Superior temporal gyrus (tissue), 1 donor: ENCODE measurements around the gene HOXB3.

Experiments
- DNase-seq: peaks from one replicate; pipeline ENCODE4 v3.0.0-alpha.2; 2016; ENCODE audit errors: extremely low spot score

HOXB3 gene

DNA sequence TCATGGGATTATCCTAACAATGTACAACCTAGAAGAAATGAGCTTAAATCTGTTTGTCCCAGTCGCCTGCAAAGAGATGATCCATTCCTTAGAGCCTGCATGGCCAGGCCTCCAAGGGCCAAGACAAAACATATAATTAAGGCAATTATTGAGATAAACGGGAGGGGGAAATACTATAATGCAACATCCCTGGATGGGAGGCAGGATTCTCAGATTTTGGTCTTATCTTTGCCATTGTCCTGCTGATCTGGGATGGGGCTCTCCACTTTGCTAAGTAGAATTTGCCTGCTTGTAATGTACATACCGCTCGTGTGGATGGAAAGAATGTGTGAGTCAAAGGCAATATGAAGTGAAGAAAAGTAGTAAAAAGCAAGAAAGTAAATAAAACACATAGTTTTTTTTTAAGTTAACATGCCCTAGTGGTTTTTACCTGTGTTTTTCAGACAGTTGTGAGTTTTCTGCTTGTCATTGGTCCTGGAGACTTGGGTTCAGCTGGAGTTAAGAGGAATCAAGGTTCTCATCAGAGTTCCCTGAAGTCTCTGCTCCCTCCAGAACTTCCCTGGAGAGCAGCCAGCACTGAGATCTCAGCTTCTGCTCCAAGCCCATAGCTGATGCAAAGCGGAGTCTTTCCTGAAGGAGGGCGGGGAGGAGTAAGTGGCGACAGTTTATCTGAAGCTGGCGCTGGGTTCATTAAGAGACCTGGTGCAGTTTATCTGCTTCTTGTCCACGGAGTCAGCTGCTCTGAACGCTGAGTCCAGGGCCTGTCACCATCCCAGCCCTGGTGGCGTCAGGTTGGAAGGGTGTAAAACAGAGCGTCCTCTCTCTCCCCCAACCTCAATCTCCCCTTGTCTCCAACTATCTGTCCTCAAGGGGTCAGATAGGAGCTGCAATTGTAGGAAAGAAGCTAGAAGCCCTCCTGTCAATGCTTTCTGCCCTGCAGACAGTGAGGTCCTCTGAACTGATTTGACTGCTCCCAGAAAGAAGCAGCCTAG is 89.3 kb downstream of the HOXB3 start:
- no peak for DNase-seq

GRCh38 chr17:48499735-48500434 is 90.2 kb downstream of the HOXB3 start:
- DNase-seq: no peak

DNA sequence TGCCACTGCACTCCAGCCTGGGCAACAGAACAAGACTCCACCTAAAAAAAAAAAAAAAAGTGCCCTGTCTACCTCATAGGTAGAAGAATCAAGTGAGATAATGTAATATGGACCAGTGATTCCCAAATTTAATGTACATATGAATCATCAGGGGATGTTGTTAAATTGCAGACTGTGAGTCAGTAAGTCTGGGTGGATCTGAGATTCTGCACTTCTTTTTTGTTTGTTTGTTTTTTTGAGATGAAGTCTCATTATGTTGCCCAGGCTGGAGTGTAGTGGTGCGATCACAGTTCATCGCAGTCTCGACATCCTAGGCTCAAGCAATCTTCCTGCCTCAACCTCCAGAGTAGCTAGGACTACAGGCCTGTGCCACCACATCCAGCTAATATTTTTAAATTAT is 90.8 kb downstream of the HOXB3 start:
- no peak for DNase-seq
